Caco-2 (cell line): ENCODE results near the gene LETMD1. TPM values are rescaled to one million over a fixed set of nuclear protein-coding genes. Genes with fewer than 3 reads are reported as not detected.

ENCODE experiments used
- BruUV-seq: library from RNA; stranded (reverse); fragments of 400-500 nt; replicated peaks from 2 replicates; lab custom pipeline; 2021; lab: Mats Ljungman, UMichigan
- CTCF ChIA-PET: fragments of 300-600 bp; sonication (Branson Sonifier 250); formaldehyde crosslinking; loops from one replicate; lab custom pipeline; 2022; ENCODE audit warnings: antibody characterized with exemption; lab: Charles Lee
- POLR2A ChIA-PET: fragments of 300-600 bp; sonication (Branson Sonifier 250); formaldehyde crosslinking; loops from one replicate; lab custom pipeline; 2022; ENCODE audit warnings: antibody characterized with exemption; lab: Charles Lee
- DNase-seq, 2 experiments: peaks; one replicate each; pipeline versions ENCODE4 v3.0.0 to v3.0.0-alpha.2; 2020 to 2022
- H3K27me3 ChIP-seq: replicated peaks from 2 replicates; pipeline ENCODE4 v1.6.0; 2011; ENCODE audit warnings: low read length; ENCODE audit not compliant: control insufficient read depth, insufficient read depth
- H3K36me3 ChIP-seq: 2 replicates; pipeline ENCODE4 v1.5.1; 2011; ENCODE audit warnings: low read length; ENCODE audit not compliant: control insufficient read depth, insufficient read depth
- H3K4me1 ChIP-seq: fragments of 250-450 bp; sonication (Bioruptor Pico); 2 replicates; pipeline ENCODE4 v1.5.1; 2020; ENCODE audit warnings: mild to moderate bottlenecking
- H3K4me3 ChIP-seq: 2 replicates; pipeline ENCODE4 v1.5.1; 2011; ENCODE audit warnings: low read depth, mild to moderate bottlenecking, control low read depth, low read length
- H3K9me3 ChIP-seq: fragments of 250-450 bp; sonication (Bioruptor Pico); 2 replicates; pipeline ENCODE4 v1.5.1; 2020; ENCODE audit warnings: mild to moderate bottlenecking, moderate library complexity
- H3K27ac Mint-ChIP-seq: one replicate; pipeline ENCODE4 v1.8.0; 2022; ENCODE audit warnings: mixed read lengths; ENCODE audit not compliant: unreplicated experiment
- H3K27me3 Mint-ChIP-seq: one replicate; pipeline ENCODE4 v1.8.0; 2022; ENCODE audit warnings: mixed read lengths; ENCODE audit not compliant: insufficient read depth, unreplicated experiment
- H3K36me3 Mint-ChIP-seq: one replicate; pipeline ENCODE4 v1.8.0; 2022; ENCODE audit warnings: mild to moderate bottlenecking, mixed read lengths; ENCODE audit not compliant: insufficient read depth, unreplicated experiment
- H3K4me1 Mint-ChIP-seq: one replicate; pipeline ENCODE4 v1.8.0; 2022; ENCODE audit warnings: low read depth, mixed read lengths; ENCODE audit not compliant: unreplicated experiment
- H3K4me3 Mint-ChIP-seq: one replicate; pipeline ENCODE4 v1.8.0; 2022; ENCODE audit warnings: mild to moderate bottlenecking, moderate library complexity, mixed read lengths; ENCODE audit not compliant: unreplicated experiment
- H3K9me3 Mint-ChIP-seq: one replicate; pipeline ENCODE4 v1.8.0; 2022; ENCODE audit warnings: mixed read lengths; ENCODE audit not compliant: unreplicated experiment
- CTCF ChIP-seq, 2 experiments: fragments of 200-600 bp in 1 of 2; IDR thresholded peaks; 1 replicate in 1 of 2; 2 replicates in 1 of 2; pipeline versions ENCODE4 v1.5.1 to v1.8.0; 2011 to 2022; ENCODE audit warnings: antibody characterized with exemption in 1 of 2, control low read depth in 1 of 2, inconsistent platforms in 1 of 2, low read depth in 1 of 2, low read length in 1 of 2, mild to moderate bottlenecking in 1 of 2, moderate library complexity in 1 of 2; ENCODE audit not compliant: insufficient read depth in 1 of 2, severe bottlenecking in 1 of 2, unreplicated experiment in 1 of 2
- intact Hi-C: fragments of 100-400 bp; cut with micrococcal nuclease; formaldehyde crosslinking; loops from one replicate; pipeline ENCODE4 v1.10.0; 2022; ENCODE audit not compliant: unreplicated experiment
- total RNA-seq: library from RNA; stranded (reverse); gene quantifications from 2 replicates; pipeline ENCODE4 v1.2.3, GENCODE V29; 2022

LETMD1 gene
- total RNA-seq, 1 experiment from 2014 or later = 90.6 TPM

DNA sequence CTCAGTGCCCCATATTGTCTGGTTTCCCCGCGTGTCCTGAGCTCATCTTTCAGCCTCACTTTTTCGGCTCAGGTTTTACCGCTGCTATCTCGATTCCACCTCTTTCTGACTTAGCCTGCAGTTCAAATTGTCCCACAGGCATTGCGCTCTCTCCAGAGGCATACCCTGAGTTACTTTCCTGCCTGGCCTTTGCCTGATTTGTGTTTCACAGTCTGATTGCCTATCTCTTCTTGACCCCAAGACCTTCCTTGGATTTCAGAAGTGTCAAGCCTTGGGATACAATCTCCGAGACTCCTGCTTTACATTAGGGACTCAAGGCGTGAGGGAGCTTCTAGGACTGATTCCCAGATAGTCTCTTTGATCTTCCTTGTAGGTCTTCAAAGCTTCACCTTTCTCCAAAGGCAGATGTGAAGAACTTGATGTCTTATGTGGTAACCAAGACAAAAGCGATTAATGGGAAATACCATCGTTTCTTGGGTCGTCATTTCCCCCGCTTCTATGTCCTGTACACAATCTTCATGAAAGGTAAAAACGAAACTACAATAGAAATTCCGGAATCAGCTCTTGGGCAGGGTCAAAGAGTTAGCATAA lies 629 bp downstream of the LETMD1 start:
- peak in 1 of 2 experiments; percentile 24 for DNase-seq
- no peak for TF ChIP-seq CTCF (IDR thresholded peaks at IDR 0.05; ENCODE audit: insufficient read depth in 1 of 2, low read depth in 1 of 2, low read length in 1 of 2, severe bottlenecking in 1 of 2, unreplicated experiment in 1 of 2)
- Mint-ChIP-seq H3K4me3 (peak overlapping the region; percentile 99), H3K9me3 (no peaks in the 10 kb centered on the region), H3K27me3 (no peaks in the 10 kb centered on the region), H3K4me1 (no peaks in the 10 kb centered on the region), H3K27ac (peak overlapping the region; percentile 96), H3K36me3 (peaks cover 16% of the 10 kb centered on the region)
- Histone ChIP-seq H3K9me3 (no peaks in the 10 kb centered on the region), H3K36me3 (no peaks in the 10 kb centered on the region), H3K4me1 (no peaks in the 10 kb centered on the region), H3K27me3 (no peaks in the 10 kb centered on the region), H3K4me3 (peak overlapping the region; percentile 64)
- ChIA-PET CTCF (interaction anchor here (0.5 to 1.5 kb wide), 7 partner anchors 18 to 293 kb away, joined by 3 to 7 read pairs (median 4); partner anchors contain the start of genes CSRNP2 and SLC11A2), POLR2A (interaction anchor here (0.6 to 1.8 kb wide), 6 partner anchors 15 to 221 kb away, joined by 4 to 16 read pairs (median 6); partner anchors contain the start of genes CSRNP2, DAZAP2 and POU6F1)
- TSS peak; percentile 68 for BruUV-seq
- intact Hi-C loops = loop anchor here (1.0 to 2.0 kb wide), 5 partner anchors 22 to 190 kb away; partner anchors contain the start of genes DAZAP2, POU6F1 and SLC11A2

GRCh38 chr12:51049525-51049924 lies 1.4 kb downstream of the LETMD1 start:
- H3K27me3 ChIP-seq = no peaks in the 10 kb centered on the region
- POLR2A ChIA-PET = interaction anchor here (0.7 to 1.8 kb wide), 4 partner anchors 34 to 221 kb away, joined by 3 to 16 read pairs (median 10); partner anchors contain the start of genes CSRNP2, DAZAP2, POU6F1 and SMAGP
- H3K9me3 ChIP-seq = no peaks in the 10 kb centered on the region
- intact Hi-C loops = loop anchor here (2.0 kb wide), 2 partner anchors 169 to 189 kb away; partner anchors contain the start of genes DAZAP2 and POU6F1
- CTCF ChIA-PET = interaction anchor here (0.7 to 1.5 kb wide), 4 partner anchors 9 to 292 kb away, joined by 3 to 4 read pairs (median 4); partner anchors contain the start of gene CSRNP2
- H3K36me3 ChIP-seq = no peaks in the 10 kb centered on the region
- no TSS peak for BruUV-seq
- no peaks in the 10 kb centered on the region for H3K4me1 ChIP-seq
- no peaks in the 10 kb centered on the region for H3K27me3 Mint-ChIP-seq
- H3K4me3 ChIP-seq = peak overlapping the region; percentile 64
- H3K9me3 Mint-ChIP-seq = no peaks in the 10 kb centered on the region
- no peak overlapping the region for H3K27ac Mint-ChIP-seq
- no peaks in the 10 kb centered on the region for H3K4me1 Mint-ChIP-seq
- no peak for DNase-seq
- peaks cover 23% of the 10 kb centered on the region for H3K36me3 Mint-ChIP-seq
- peak overlapping the region; percentile 99 for H3K4me3 Mint-ChIP-seq
- no peak for TF ChIP-seq CTCF (IDR thresholded peaks at IDR 0.05; ENCODE audit: insufficient read depth in 1 of 2, low read depth in 1 of 2, low read length in 1 of 2, severe bottlenecking in 1 of 2, unreplicated experiment in 1 of 2)

- Mint-ChIP-seq H3K4me1 (no peaks in the 10 kb centered on the region), H3K9me3 (no peaks in the 10 kb centered on the region), H3K27ac (no peak overlapping the region), H3K27me3 (no peaks in the 10 kb centered on the region), H3K36me3 (peaks cover 45% of the 10 kb centered on the region), H3K4me3 (no peak overlapping the region)
- Histone ChIP-seq H3K27me3 (no peaks in the 10 kb centered on the region), H3K9me3 (no peaks in the 10 kb centered on the region), H3K4me1 (no peaks in the 10 kb centered on the region), H3K4me3 (no peak overlapping the region), H3K36me3 (no peaks in the 10 kb centered on the region)
- ChIA-PET POLR2A (interaction anchor here (1.2 kb wide), 1 partner anchor 24 kb away, joined by 3 read pairs; no protein-coding TSS in a partner anchor), CTCF (no interaction called here)
- no peak for TF ChIP-seq CTCF (IDR thresholded peaks at IDR 0.05; ENCODE audit: insufficient read depth in 1 of 2, low read depth in 1 of 2, low read length in 1 of 2, severe bottlenecking in 1 of 2, unreplicated experiment in 1 of 2)
- BruUV-seq = no TSS peak
- intact Hi-C loops = no loop called here
- no peak for DNase-seq
These were observed 3.7 kb downstream of the LETMD1 start for GRCh38 chr12:51051787-51052186.
